ENCODE results near the gene ADARB2. TPM values are rescaled to one million over a fixed set of nuclear protein-coding genes. Genes with fewer than 3 reads are reported as not detected.
"Not testable (repeated sequence)": the region's sequence is repeated elsewhere in the genome, so short reads cannot be mapped to it uniquely, and the experiment has no call there.

The ADARB2 gene
- total and polyA plus RNA-seq, 2 experiments from 2014 or later = 1.6 to 3.1 TPM

GRCh38 chr10:1431229-1431628, 306.1 kb downstream of the ADARB2 start:
- H3K27ac ChIP-seq = no peak overlapping the region
- no peaks in the 10 kb centered on the region for H3K27me3 ChIP-seq
- H3K4me1 ChIP-seq (ENCODE audit: low read depth) = no peaks in the 10 kb centered on the region
- H3K4me3 ChIP-seq = no peak overlapping the region
- no peaks in the 10 kb centered on the region for H3K36me3 ChIP-seq
- H3K9me3 ChIP-seq (ENCODE audit: low read depth) = no peaks in the 10 kb centered on the region
- TF ChIP-seq, protein P1, sequence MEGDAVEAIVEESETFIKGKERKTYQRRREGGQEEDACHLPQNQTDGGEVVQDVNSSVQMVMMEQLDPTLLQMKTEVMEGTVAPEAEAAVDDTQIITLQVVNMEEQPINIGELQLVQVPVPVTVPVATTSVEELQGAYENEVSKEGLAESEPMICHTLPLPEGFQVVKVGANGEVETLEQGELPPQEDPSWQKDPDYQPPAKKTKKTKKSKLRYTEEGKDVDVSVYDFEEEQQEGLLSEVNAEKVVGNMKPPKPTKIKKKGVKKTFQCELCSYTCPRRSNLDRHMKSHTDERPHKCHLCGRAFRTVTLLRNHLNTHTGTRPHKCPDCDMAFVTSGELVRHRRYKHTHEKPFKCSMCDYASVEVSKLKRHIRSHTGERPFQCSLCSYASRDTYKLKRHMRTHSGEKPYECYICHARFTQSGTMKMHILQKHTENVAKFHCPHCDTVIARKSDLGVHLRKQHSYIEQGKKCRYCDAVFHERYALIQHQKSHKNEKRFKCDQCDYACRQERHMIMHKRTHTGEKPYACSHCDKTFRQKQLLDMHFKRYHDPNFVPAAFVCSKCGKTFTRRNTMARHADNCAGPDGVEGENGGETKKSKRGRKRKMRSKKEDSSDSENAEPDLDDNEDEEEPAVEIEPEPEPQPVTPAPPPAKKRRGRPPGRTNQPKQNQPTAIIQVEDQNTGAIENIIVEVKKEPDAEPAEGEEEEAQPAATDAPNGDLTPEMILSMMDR (IDR thresholded peaks at IDR 0.05; ENCODE audit: low read depth, low read length) = no peak
- no peak for DNase-seq (ENCODE audit: low read depth in 1 of 2, low spot score in 1 of 2)

- not testable (repeated sequence) for H3K9me3 ChIP-seq (ENCODE audit: low read depth); H3K27me3 ChIP-seq; H3K4me3 ChIP-seq; H3K4me1 ChIP-seq (ENCODE audit: low read depth); DNase-seq (ENCODE audit: low read depth in 1 of 2, low spot score in 1 of 2); H3K27ac ChIP-seq; H3K36me3 ChIP-seq
These were observed 309.7 kb downstream of the ADARB2 start for GRCh38 chr10:1427521-1428186.

- Histone ChIP-seq H3K9me3 (ENCODE audit: low read depth) (no peaks in the 10 kb centered on the region), H3K27ac (no peak overlapping the region), H3K4me1 (ENCODE audit: low read depth) (no peaks in the 10 kb centered on the region), H3K27me3 (no peaks in the 10 kb centered on the region), H3K36me3 (no peaks in the 10 kb centered on the region), H3K4me3 (no peak overlapping the region)
- TF ChIP-seq, protein P1 (IDR thresholded peaks at IDR 0.05; ENCODE audit: low read depth, low read length) = no peak
- no peak for DNase-seq (ENCODE audit: low read depth in 1 of 2, low spot score in 1 of 2)
These were observed 310.5 kb downstream of the ADARB2 start for GRCh38 chr10:1426786-1427185.

- Histone ChIP-seq H3K27me3 (peaks cover 4% of the 10 kb centered on the region), H3K4me1 (ENCODE audit: low read depth) (no peaks in the 10 kb centered on the region), H3K27ac (no peak overlapping the region), H3K4me3 (no peak overlapping the region), H3K36me3 (no peaks in the 10 kb centered on the region), H3K9me3 (ENCODE audit: low read depth) (no peaks in the 10 kb centered on the region)
- TF ChIP-seq, protein P1 (IDR thresholded peaks at IDR 0.05; ENCODE audit: low read depth, low read length) = no peak
- no peak for DNase-seq (ENCODE audit: low read depth in 1 of 2, low spot score in 1 of 2)
These were observed 311.4 kb downstream of the ADARB2 start for GRCh38 chr10:1425879-1426278.

DNA sequence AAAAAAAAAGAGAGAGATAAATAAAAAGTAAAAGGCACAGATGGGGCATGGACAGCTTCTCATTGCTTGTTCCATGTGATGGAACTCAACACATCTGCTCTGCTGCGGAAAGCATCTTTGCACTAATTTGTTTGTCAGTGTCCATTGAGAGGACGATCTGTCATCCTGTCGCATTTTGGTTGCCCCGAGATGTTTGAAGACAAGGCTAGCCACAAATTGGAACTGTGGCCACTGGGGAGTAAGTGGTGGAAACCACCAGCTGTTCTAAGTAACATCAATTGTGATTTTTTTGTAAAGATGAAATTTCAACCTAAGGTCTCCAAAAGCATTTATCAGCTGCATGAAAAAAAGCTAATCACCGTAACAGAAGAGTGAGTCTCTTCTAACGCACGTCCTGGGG, 312.7 kb downstream of the ADARB2 start:
- H3K27me3 ChIP-seq = peaks cover 9% of the 10 kb centered on the region
- no peak overlapping the region for H3K27ac ChIP-seq
- DNase-seq (ENCODE audit: low read depth in 1 of 2, low spot score in 1 of 2) = no peak
- no peaks in the 10 kb centered on the region for H3K9me3 ChIP-seq (ENCODE audit: low read depth)
- TF ChIP-seq, protein P1 (IDR thresholded peaks at IDR 0.05; ENCODE audit: low read depth, low read length) = no peak
- no peaks in the 10 kb centered on the region for H3K36me3 ChIP-seq
- no peak overlapping the region for H3K4me3 ChIP-seq
- no peaks in the 10 kb centered on the region for H3K4me1 ChIP-seq (ENCODE audit: low read depth)

GRCh38 chr10:1423676-1424253, 313.6 kb downstream of the ADARB2 start:
- Histone ChIP-seq H3K9me3 (ENCODE audit: low read depth) (no peaks in the 10 kb centered on the region), H3K4me3 (no peak overlapping the region), H3K4me1 (ENCODE audit: low read depth) (no peaks in the 10 kb centered on the region), H3K27ac (no peak overlapping the region), H3K36me3 (no peaks in the 10 kb centered on the region), H3K27me3 (peaks cover 9% of the 10 kb centered on the region)
- TF ChIP-seq, protein P1 (IDR thresholded peaks at IDR 0.05; ENCODE audit: low read depth, low read length) = no peak
- no peak for DNase-seq (ENCODE audit: low read depth in 1 of 2, low spot score in 1 of 2)
